PC-9 (cell line): Measurements from ENCODE around the gene KIR2DL1. TPM values are rescaled to one million over a fixed set of nuclear protein-coding genes. Genes with fewer than 3 reads are reported as not detected.
"Not testable (repeated sequence)": the region's sequence is repeated elsewhere in the genome, so short reads cannot be mapped to it uniquely, and the experiment has no call there.

Experiments used
- BruUV-seq: library from RNA; stranded (reverse); fragments of 400-500 nt; replicated peaks from 2 replicates; lab custom pipeline; 2021; lab: Mats Ljungman, UMichigan
- CTCF ChIA-PET: fragments of 300-600 bp; sonication (Branson Sonifier 250); formaldehyde crosslinking; loops from one replicate; lab custom pipeline; 2022; ENCODE audit warnings: antibody characterized with exemption; lab: Charles Lee
- POLR2A ChIA-PET: fragments of 300-600 bp; sonication (Branson Sonifier 250); formaldehyde crosslinking; loops from one replicate; lab custom pipeline; 2022; ENCODE audit warnings: antibody characterized with exemption; ENCODE audit not compliant: unreplicated experiment; lab: Charles Lee
- DNase-seq, 2 experiments: peaks; one replicate each; pipeline versions ENCODE4 v3.0.0 to v3.0.0-alpha.2; 2015 to 2022; ENCODE audit warnings: mixed read lengths in 1 of 2
- H2AFZ ChIP-seq: fragments of 200-600 bp; sonication (generic); 2 replicates; pipeline ENCODE4 v1.8.1; 2017; ENCODE audit warnings: antibody characterized with exemption
- H3F3A ChIP-seq: fragments of 200-600 bp; sonication (generic); 2 replicates; pipeline ENCODE4 v1.8.1; 2017; ENCODE audit warnings: antibody characterized with exemption, mild to moderate bottlenecking, low read depth; ENCODE audit not compliant: insufficient read depth
- H3K27ac ChIP-seq: fragments of 200-600 bp; sonication (generic); 2 replicates; pipeline ENCODE4 v1.6.1; 2016; ENCODE audit warnings: mixed run types
- H3K27me3 ChIP-seq: fragments of 200-600 bp; sonication (generic); 2 replicates; pipeline ENCODE4 v1.6.1; 2016; ENCODE audit warnings: low read depth, mixed run types; ENCODE audit not compliant: insufficient read depth
- H3K36me3 ChIP-seq: fragments of 200-600 bp; sonication (generic); 2 replicates; pipeline ENCODE4 v1.6.1; 2016; ENCODE audit warnings: low read depth, mixed run types
- H3K4me1 ChIP-seq: fragments of 200-600 bp; sonication (generic); replicated peaks from 2 replicates; pipeline ENCODE4 v1.6.1; 2016; ENCODE audit warnings: mixed run types; ENCODE audit not compliant: insufficient read depth
- H3K4me2 ChIP-seq: fragments of 200-600 bp; sonication (generic); 2 replicates; pipeline ENCODE4 v1.6.1; 2017; ENCODE audit warnings: mixed run types
- H3K4me3 ChIP-seq: fragments of 200-600 bp; sonication (generic); 2 replicates; pipeline ENCODE4 v1.6.1; 2016; ENCODE audit warnings: mixed run types
- H3K79me2 ChIP-seq: fragments of 200-600 bp; sonication (generic); 2 replicates; pipeline ENCODE4 v1.6.1; 2017; ENCODE audit warnings: low read depth, mixed run types
- H3K9me2 ChIP-seq: fragments of 200-600 bp; sonication (generic); 2 replicates; pipeline ENCODE4 v1.8.1; 2017; ENCODE audit warnings: mild to moderate bottlenecking; ENCODE audit not compliant: insufficient read depth
- H3K9me3 ChIP-seq: fragments of 200-600 bp; sonication (generic); 2 replicates; pipeline ENCODE4 v1.8.1; 2016; ENCODE audit warnings: low read depth; ENCODE audit not compliant: insufficient read depth
- H4K20me1 ChIP-seq: fragments of 200-600 bp; sonication (generic); 2 replicates; pipeline ENCODE4 v1.8.1; 2017; ENCODE audit not compliant: insufficient read depth
- EZH2 ChIP-seq: fragments of 200-600 bp; sonication (generic); IDR thresholded peaks from 2 replicates; pipeline ENCODE4 v1.8.0; 2017; ENCODE audit warnings: antibody characterized with exemption, low read depth
- intact Hi-C: fragments of 100-400 bp; cut with micrococcal nuclease; formaldehyde crosslinking; loops from one replicate; pipeline ENCODE4 v1.10.0; 2022; ENCODE audit not compliant: unreplicated experiment
- total RNA-seq: library from RNA; stranded (reverse); gene quantifications from 2 replicates; pipeline ENCODE4 v1.2.3, GENCODE V29; 2021
- TF ChIP-seq, protein P1 (sequence below): fragments of 200-600 bp; sonication (generic); conservative IDR thresholded peaks from 2 replicates; pipeline ENCODE4 v1.6.1; 2017; ENCODE audit warnings: mixed run types, antibody characterized with exemption, mild to moderate bottlenecking, moderate library complexity

KIR2DL1 gene
- total RNA-seq, 1 experiment from 2014 or later = not detected

DNA sequence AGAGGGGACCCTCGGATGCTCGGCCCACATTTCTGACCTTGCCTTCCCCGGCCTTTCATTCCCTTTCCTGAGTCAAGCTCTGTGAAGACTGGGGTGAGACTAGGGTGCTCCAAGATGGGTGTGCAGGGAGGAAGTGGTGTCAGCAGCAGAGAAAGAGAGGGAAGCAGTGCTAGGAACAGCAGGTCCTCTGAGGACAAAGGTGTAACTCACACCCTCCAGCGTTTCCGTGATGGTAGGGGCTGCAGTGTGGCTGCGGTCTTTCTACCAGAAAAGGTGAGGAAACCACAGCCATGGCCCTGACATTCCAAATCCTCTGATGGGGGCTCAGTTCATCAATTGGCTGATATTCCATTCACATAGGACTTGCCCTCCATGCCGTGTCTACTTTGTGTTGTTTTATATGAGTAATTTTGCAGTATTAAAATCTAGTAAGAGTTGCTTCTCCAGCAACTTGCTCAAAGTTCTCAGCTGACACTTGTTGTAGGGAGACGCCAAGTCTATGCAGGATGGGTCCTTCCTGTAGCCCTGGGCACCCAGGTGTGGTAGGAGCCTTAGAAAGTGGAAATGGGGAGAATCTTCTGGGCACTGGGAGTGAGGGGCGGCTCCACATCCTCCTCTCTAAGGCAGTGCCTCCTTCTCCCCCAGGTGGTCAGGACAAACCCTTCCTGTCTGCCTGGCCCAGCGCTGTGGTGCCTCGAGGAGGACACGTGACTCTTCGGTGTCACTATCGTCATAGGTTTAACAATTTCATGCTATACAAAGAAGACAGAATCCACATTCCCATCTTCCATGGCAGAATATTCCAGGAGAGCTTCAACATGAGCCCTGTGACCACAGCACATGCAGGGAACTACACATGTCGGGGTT is 48.3 kb downstream of the KIR2DL1 start:
- POLR2A ChIA-PET = no interaction called here
- Histone ChIP-seq H3K9me2 (no peaks in the 10 kb centered on the region), H4K20me1 (no peaks in the 10 kb centered on the region), H2AFZ (no peak overlapping the region), H3K4me3 (no peak overlapping the region), H3K79me2 (no peaks in the 10 kb centered on the region), H3K9me3 (no peaks in the 10 kb centered on the region), H3K27ac (no peak overlapping the region), H3K4me2 (no peak overlapping the region), H3F3A (no peaks in the 10 kb centered on the region), H3K27me3 (peaks cover 58% of the 10 kb centered on the region), H3K4me1 (no peaks in the 10 kb centered on the region), H3K36me3 (no peaks in the 10 kb centered on the region)
- no TSS peak for BruUV-seq
- TF ChIP-seq EZH2 = no peak
- TF ChIP-seq, protein P1, sequence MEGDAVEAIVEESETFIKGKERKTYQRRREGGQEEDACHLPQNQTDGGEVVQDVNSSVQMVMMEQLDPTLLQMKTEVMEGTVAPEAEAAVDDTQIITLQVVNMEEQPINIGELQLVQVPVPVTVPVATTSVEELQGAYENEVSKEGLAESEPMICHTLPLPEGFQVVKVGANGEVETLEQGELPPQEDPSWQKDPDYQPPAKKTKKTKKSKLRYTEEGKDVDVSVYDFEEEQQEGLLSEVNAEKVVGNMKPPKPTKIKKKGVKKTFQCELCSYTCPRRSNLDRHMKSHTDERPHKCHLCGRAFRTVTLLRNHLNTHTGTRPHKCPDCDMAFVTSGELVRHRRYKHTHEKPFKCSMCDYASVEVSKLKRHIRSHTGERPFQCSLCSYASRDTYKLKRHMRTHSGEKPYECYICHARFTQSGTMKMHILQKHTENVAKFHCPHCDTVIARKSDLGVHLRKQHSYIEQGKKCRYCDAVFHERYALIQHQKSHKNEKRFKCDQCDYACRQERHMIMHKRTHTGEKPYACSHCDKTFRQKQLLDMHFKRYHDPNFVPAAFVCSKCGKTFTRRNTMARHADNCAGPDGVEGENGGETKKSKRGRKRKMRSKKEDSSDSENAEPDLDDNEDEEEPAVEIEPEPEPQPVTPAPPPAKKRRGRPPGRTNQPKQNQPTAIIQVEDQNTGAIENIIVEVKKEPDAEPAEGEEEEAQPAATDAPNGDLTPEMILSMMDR = no peak
- intact Hi-C loops = no loop called here
- CTCF ChIA-PET = no interaction called here
- DNase-seq = no peak

DNA sequence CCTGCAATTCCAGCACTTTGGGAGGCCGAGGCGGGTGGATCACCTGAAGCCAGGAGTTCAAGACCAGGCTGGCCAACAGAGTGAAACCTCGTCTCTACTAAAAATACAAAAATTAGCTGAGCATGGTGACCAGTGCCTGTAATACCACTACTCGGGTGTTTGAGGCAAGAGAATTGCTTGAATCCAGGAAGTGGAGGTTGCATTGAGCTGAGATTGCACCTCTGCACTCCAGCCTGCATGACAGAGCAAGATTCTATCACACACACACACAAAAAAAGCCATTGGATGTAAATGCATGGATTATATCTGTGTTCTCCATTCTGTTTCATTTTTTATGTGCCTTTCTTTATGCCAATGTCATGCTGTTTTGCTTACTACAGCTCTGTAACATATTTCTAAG is 54.8 kb downstream of the KIR2DL1 start:
- POLR2A ChIA-PET, H3K27ac ChIP-seq, DNase-seq, CTCF ChIA-PET, H3K4me1 ChIP-seq, intact Hi-C loops, H3K9me2 ChIP-seq, H3K79me2 ChIP-seq, H2AFZ ChIP-seq, BruUV-seq, H3K4me3 ChIP-seq, H3K4me2 ChIP-seq, H3K36me3 ChIP-seq, H3F3A ChIP-seq, H3K9me3 ChIP-seq, H4K20me1 ChIP-seq: not testable (repeated sequence)
- peaks cover 48% of the 10 kb centered on the region for H3K27me3 ChIP-seq

DNA sequence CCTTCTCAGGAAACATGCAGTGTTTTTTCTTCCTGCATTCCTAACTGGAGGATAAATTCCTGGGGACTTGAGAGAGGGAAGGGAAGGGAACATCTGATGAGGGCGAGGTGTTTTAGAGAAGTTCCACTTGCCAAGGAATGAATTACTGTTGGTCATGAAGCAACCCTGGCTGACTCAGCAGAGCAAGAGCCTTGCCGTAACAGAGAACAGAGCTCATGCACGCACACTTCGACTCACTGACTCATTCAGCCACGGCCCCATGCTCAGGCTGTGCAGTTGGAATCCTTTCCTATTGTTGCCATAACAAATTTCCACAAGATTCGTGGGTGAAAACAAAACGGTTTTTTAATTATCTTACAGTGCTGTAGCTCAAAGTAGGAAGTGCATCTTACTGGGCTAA is 55.7 kb downstream of the KIR2DL1 start:
- H3K4me3 ChIP-seq, H3K27ac ChIP-seq, H4K20me1 ChIP-seq, H3K36me3 ChIP-seq, POLR2A ChIA-PET, H3K9me2 ChIP-seq, BruUV-seq, H3F3A ChIP-seq, CTCF ChIA-PET, H2AFZ ChIP-seq, H3K4me2 ChIP-seq, H3K9me3 ChIP-seq, H3K4me1 ChIP-seq, DNase-seq, H3K79me2 ChIP-seq, intact Hi-C loops: not testable (repeated sequence)
- H3K27me3 ChIP-seq = peaks cover 46% of the 10 kb centered on the region

DNA sequence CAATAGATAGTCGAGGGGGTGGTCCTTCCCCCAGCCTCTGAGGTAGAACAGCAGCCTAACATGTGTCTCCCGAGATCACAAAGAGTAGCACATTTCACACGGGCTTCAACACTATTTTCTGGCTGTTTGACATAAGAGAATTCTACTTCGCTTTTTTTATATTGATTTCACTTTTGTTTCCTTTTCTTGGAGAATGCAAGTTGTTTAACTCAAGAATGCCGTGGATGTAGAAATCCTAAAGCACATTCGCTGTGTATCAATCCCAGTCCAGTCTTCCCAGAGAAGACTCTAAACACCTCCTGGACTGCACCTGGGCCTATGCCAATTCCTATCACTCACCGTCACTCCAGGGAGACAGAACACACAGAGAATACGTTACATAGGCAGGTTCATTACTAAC is 58.5 kb downstream of the KIR2DL1 start:
- H3F3A ChIP-seq, H3K36me3 ChIP-seq, H2AFZ ChIP-seq, DNase-seq, H3K79me2 ChIP-seq, intact Hi-C loops, H3K4me2 ChIP-seq, H3K4me3 ChIP-seq, H3K27ac ChIP-seq, H3K9me3 ChIP-seq, H3K4me1 ChIP-seq, H4K20me1 ChIP-seq, BruUV-seq, CTCF ChIA-PET, H3K9me2 ChIP-seq: not testable (repeated sequence)
- POLR2A ChIA-PET = interaction anchor here (0.6 kb wide), 1 partner anchor 1139 kb away, joined by 3 read pairs; no protein-coding TSS in a partner anchor
- H3K27me3 ChIP-seq = peaks cover 36% of the 10 kb centered on the region

DNA sequence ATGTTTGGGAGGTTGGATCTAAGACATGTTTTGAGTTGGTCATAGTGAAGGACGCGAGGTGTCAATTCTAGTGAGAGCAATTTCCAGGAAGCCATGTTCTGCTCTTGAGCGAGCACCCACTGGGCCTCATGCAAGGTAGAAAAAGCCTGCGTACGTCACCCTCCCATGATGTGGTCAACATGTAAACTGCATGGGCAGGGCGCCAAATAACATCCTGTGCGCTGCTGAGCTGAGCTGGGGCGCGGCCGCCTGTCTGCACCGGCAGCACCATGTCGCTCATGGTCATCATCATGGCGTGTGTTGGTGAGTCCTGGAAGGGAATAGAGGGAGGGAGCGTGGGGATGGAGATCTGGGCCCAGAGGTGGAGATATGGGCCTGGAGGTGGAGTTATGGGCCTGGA is 62.9 kb downstream of the KIR2DL1 start, which contains the start of gene KIR2DS4:
TSS of gene KIR2DS4 (plus strand) at position 181 of the 400 bp plus-strand sequence.
- BruUV-seq, CTCF ChIA-PET, DNase-seq, H3K27ac ChIP-seq, intact Hi-C loops, H3K36me3 ChIP-seq, H3K9me3 ChIP-seq, H4K20me1 ChIP-seq, H3K79me2 ChIP-seq, POLR2A ChIA-PET, H3K9me2 ChIP-seq, H2AFZ ChIP-seq, H3K4me2 ChIP-seq, H3F3A ChIP-seq, H3K4me3 ChIP-seq, H3K4me1 ChIP-seq: not testable (repeated sequence)
- H3K27me3 ChIP-seq = peaks cover 23% of the 10 kb centered on the region
